Retina (tissue), 1 donor: ENCODE results near the gene AJUBA.

Experiments
- DNase-seq: peaks from one replicate; pipeline ENCODE4 v3.0.0-alpha.2; 2016

Gene AJUBA

GRCh38 chr14:22935156-22935555 lies 47.2 kb downstream of the AJUBA start:
- no peak for DNase-seq

- no peak for DNase-seq
These were observed 50.2 kb downstream of the AJUBA start for GRCh38 chr14:22932146-22932545.

- no peak for DNase-seq
These were observed 52.4 kb downstream of the AJUBA start for GRCh38 chr14:22929961-22930364.

- peak; percentile 98 for DNase-seq
These were observed 53.0 kb downstream of the AJUBA start, which contains the start of gene PRMT5 for GRCh38 chr14:22929104-22929960. TSS of gene PRMT5 (minus strand) at chr14:22929376. CDS start at chr14:22929361, 15 bp downstream.

- DNase-seq, result no peak
These were observed 53.9 kb downstream of the AJUBA start for GRCh38 chr14:22928237-22929103.

GRCh38 chr14:22926316-22926715 lies 56.0 kb downstream of the AJUBA start:
- DNase-seq, result no peak

- DNase-seq, result no peak
These were observed 56.8 kb downstream of the AJUBA start for GRCh38 chr14:22925513-22925912.

GRCh38 chr14:22923746-22924145 lies 58.6 kb downstream of the AJUBA start:
- no peak for DNase-seq

- no peak for DNase-seq
These were observed 60.1 kb downstream of the AJUBA start for GRCh38 chr14:22922294-22922693.
